ENCODE measurements around the gene IL4.

- TF ChIP-seq, protein P1, sequence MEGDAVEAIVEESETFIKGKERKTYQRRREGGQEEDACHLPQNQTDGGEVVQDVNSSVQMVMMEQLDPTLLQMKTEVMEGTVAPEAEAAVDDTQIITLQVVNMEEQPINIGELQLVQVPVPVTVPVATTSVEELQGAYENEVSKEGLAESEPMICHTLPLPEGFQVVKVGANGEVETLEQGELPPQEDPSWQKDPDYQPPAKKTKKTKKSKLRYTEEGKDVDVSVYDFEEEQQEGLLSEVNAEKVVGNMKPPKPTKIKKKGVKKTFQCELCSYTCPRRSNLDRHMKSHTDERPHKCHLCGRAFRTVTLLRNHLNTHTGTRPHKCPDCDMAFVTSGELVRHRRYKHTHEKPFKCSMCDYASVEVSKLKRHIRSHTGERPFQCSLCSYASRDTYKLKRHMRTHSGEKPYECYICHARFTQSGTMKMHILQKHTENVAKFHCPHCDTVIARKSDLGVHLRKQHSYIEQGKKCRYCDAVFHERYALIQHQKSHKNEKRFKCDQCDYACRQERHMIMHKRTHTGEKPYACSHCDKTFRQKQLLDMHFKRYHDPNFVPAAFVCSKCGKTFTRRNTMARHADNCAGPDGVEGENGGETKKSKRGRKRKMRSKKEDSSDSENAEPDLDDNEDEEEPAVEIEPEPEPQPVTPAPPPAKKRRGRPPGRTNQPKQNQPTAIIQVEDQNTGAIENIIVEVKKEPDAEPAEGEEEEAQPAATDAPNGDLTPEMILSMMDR (IDR thresholded peaks at IDR 0.05 in 8 of 11, conservative IDR thresholded peaks at IDR 0.05 in 3 of 11), result peak in 1 of 11 experiments; percentile 14
- no peak for TF ChIP-seq POLR2A (IDR thresholded peaks at IDR 0.05)
These were observed 10.6 kb upstream of the IL4 start for GRCh38 chr5:132662925-132663770.

Measured in spleen (tissue), 7 donors.